ENCODE results near the gene SNORC.

DNA sequence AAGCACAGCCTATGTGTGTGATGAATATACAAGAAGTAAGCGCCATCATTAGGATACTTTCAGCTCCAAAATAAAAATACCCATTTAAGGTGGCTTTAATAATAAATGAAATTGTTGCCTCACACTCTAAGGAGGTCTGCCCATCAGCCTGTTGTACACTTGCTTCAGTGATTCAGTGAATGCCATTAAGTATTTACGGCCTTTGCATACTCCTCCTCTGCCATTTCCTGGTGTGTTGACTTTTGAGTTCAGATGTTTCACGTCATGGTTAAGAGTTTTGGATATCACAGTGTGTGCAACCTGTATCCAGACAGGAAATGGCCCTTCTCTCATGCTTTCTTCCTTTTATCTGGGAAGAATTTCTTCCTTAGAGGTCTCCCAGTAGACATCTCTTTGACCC is 38.6 kb upstream of the SNORC start:
- no peak for TF ChIP-seq ELF4 (CRISPR knock-in tag; IDR thresholded peaks at IDR 0.05; ENCODE audit: borderline replicate concordance)
- no peak for TF ChIP-seq KMT2B (CRISPR knock-in tag; IDR thresholded peaks at IDR 0.05)
- no peak for TF ChIP-seq POLR2A (IDR thresholded peaks at IDR 0.05; ENCODE audit: insufficient read depth in 1 of 2, low read depth in 2 of 2, low read length in 2 of 2)
- no peak for TF ChIP-seq EP300 (IDR thresholded peaks at IDR 0.05; ENCODE audit: low read depth in 2 of 2, low read length in 2 of 2)
- no peak for TF ChIP-seq EP300 (CRISPR knock-in tag; IDR thresholded peaks at IDR 0.05; ENCODE audit: borderline replicate concordance)
